Neural cell (in vitro differentiated cells): Measurements from ENCODE around the gene PDZRN3.

ENCODE experiments used
- CTCF ChIP-seq: fragments of 450-650 bp; IDR thresholded peaks from 2 replicates; pipeline ENCODE4 v1.5.1; 2014; ENCODE audit warnings: antibody characterized with exemption, mild to moderate bottlenecking, moderate library complexity; ENCODE audit not compliant: poor library complexity, severe bottlenecking
- EZH2 ChIP-seq: fragments of 200-600, 300-800 bp; shearing (Covaris generic), sonication (generic); IDR thresholded peaks from 2 replicates; pipeline ENCODE4 v1.6.1; 2014; ENCODE audit warnings: antibody characterized with exemption, low read length, borderline replicate concordance, mild to moderate bottlenecking; ENCODE audit not compliant: insufficient read depth, poor library complexity, severe bottlenecking
- POLR2AphosphoS5 ChIP-seq: IDR thresholded peaks from 2 replicates; pipeline ENCODE4 v1.6.1; 2012
- SMC3 ChIP-seq: fragments of 450-650 bp; conservative IDR thresholded peaks from 2 replicates; pipeline ENCODE4 v1.6.1; 2014; ENCODE audit warnings: antibody characterized with exemption, mild to moderate bottlenecking, moderate library complexity; ENCODE audit not compliant: poor library complexity
- TAF1 ChIP-seq: IDR thresholded peaks from 2 replicates; pipeline ENCODE4 v1.6.1; 2012; ENCODE audit warnings: low read depth
- TF ChIP-seq, protein P1 (sequence below): IDR thresholded peaks from 2 replicates; pipeline ENCODE4 v1.6.1; 2012; ENCODE audit warnings: borderline replicate concordance

- TF ChIP-seq SMC3 (no peak), CTCF (no peak), POLR2AphosphoS5 (no peak), EZH2 (no peak), TAF1 (no peak)
- TF ChIP-seq, protein P1, sequence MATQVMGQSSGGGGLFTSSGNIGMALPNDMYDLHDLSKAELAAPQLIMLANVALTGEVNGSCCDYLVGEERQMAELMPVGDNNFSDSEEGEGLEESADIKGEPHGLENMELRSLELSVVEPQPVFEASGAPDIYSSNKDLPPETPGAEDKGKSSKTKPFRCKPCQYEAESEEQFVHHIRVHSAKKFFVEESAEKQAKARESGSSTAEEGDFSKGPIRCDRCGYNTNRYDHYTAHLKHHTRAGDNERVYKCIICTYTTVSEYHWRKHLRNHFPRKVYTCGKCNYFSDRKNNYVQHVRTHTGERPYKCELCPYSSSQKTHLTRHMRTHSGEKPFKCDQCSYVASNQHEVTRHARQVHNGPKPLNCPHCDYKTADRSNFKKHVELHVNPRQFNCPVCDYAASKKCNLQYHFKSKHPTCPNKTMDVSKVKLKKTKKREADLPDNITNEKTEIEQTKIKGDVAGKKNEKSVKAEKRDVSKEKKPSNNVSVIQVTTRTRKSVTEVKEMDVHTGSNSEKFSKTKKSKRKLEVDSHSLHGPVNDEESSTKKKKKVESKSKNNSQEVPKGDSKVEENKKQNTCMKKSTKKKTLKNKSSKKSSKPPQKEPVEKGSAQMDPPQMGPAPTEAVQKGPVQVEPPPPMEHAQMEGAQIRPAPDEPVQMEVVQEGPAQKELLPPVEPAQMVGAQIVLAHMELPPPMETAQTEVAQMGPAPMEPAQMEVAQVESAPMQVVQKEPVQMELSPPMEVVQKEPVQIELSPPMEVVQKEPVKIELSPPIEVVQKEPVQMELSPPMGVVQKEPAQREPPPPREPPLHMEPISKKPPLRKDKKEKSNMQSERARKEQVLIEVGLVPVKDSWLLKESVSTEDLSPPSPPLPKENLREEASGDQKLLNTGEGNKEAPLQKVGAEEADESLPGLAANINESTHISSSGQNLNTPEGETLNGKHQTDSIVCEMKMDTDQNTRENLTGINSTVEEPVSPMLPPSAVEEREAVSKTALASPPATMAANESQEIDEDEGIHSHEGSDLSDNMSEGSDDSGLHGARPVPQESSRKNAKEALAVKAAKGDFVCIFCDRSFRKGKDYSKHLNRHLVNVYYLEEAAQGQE, result no peak
These were observed 33.5 kb upstream of the PDZRN3 start for GRCh38 chr3:73658227-73658626.
